K562 (cell line): ENCODE data around the gene SHF. TPM values are rescaled to one million over a fixed set of nuclear protein-coding genes. Genes with fewer than 3 reads are reported as not detected.

Source experiments
- CHAMP1 ChIP-seq: fragments of 450-650 bp; IDR thresholded peaks from 2 replicates; pipeline ENCODE4 v1.6.1; 2016; ENCODE audit warnings: mild to moderate bottlenecking
- DPF2 ChIP-seq: fragments of 450-650 bp; IDR thresholded peaks from 2 replicates; pipeline ENCODE4 v1.6.1; 2016
- ELK1 ChIP-seq: sonication (generic); formaldehyde crosslinking; IDR thresholded peaks from 2 replicates; pipeline ENCODE4 v1.8.1; 2022; ENCODE audit warnings: missing genetic modification reagents
- FOXP4 ChIP-seq: sonication (generic); formaldehyde crosslinking; IDR thresholded peaks from 2 replicates; pipeline ENCODE4 v1.8.0; 2022; ENCODE audit warnings: mild to moderate bottlenecking, missing genetic modification reagents, borderline replicate concordance
- HNRNPUL1 ChIP-seq: fragments of 200-400 bp; formaldehyde crosslinking; IDR thresholded peaks from 2 replicates; pipeline ENCODE4 v1.6.1; 2017; ENCODE audit warnings: low read length
- KLF16 ChIP-seq: IDR thresholded peaks from 2 replicates; pipeline ENCODE4 v1.6.1; 2016; ENCODE audit warnings: antibody characterized with exemption
- NCOA1 ChIP-seq: fragments of 450-650 bp; IDR thresholded peaks from 2 replicates; pipeline ENCODE4 v1.6.1; 2016; ENCODE audit warnings: low read depth
- NCOR1 ChIP-seq: fragments of 450-650 bp; IDR thresholded peaks from 2 replicates; pipeline ENCODE4 v1.6.1; 2016; ENCODE audit warnings: mild to moderate bottlenecking, moderate library complexity
- NFIX ChIP-seq: fragments of 250-450 bp; sonication (Bioruptor Pico); IDR thresholded peaks from 2 replicates; pipeline ENCODE4 v1.4.0; 2020; ENCODE audit warnings: low read depth, mild to moderate bottlenecking, moderate library complexity
- POLR2A ChIP-seq: fragments of 450-650 bp; conservative IDR thresholded peaks from 2 replicates; pipeline ENCODE4 v1.6.1; 2016
- RAD51 ChIP-seq: fragments of 450-650 bp; IDR thresholded peaks from 2 replicates; pipeline ENCODE4 v1.7.1; 2016; ENCODE audit warnings: low read depth, mild to moderate bottlenecking, borderline replicate concordance
- RCOR1 ChIP-seq, 2 experiments: IDR thresholded peaks; 2 replicates each; pipeline ENCODE4 v1.6.1; 2012; ENCODE audit warnings: low read depth in 2 of 2, low read length in 2 of 2, borderline replicate concordance in 1 of 2, improper control_type of control experiment in 1 of 2
- STAT5A ChIP-seq: IDR thresholded peaks from 2 replicates; pipeline ENCODE4 v1.6.1; 2012; ENCODE audit warnings: low read length, inconsistent platforms, borderline replicate concordance
- TAL1 ChIP-seq: fragments of 450-650 bp; IDR thresholded peaks from 2 replicates; pipeline ENCODE4 v1.6.1; 2016; ENCODE audit warnings: mild to moderate bottlenecking
- TEAD1 ChIP-seq, 2 experiments: fragments of 450-650 bp in 1 of 2; sonication (generic) in 1 of 2; formaldehyde crosslinking; IDR thresholded peaks; 2 replicates each; pipeline versions ENCODE4 v1.4.0 to v1.8.0; 2020 to 2022; ENCODE audit warnings: mild to moderate bottlenecking in 2 of 2, missing genetic modification reagents in 1 of 2
- TFE3 ChIP-seq: fragments of 450-650 bp; formaldehyde crosslinking; IDR thresholded peaks from 2 replicates; pipeline ENCODE4 v1.4.0; 2020; ENCODE audit warnings: mild to moderate bottlenecking, mixed read lengths
- THAP7 ChIP-seq: fragments of 250-450 bp; sonication (Bioruptor Pico); IDR thresholded peaks from 2 replicates; pipeline ENCODE4 v1.5.0; 2021
- TRIM24 ChIP-seq, 2 experiments: fragments of 450-650 bp; IDR thresholded peaks; 2 replicates each; pipeline ENCODE4 v1.6.1; 2016
- ZBTB8A ChIP-seq: fragments of 450-650 bp; IDR thresholded peaks from 2 replicates; pipeline ENCODE4 v1.6.1; 2018; ENCODE audit warnings: mild to moderate bottlenecking, moderate library complexity; ENCODE audit not compliant: partially characterized antibody
- ZNF140 ChIP-seq: fragments of 250-450 bp; sonication (Bioruptor Pico); IDR thresholded peaks from 2 replicates; pipeline ENCODE4 v1.8.0; 2021; ENCODE audit warnings: moderate library complexity, mild to moderate bottlenecking, inconsistent platforms
- ZNF282 ChIP-seq: sonication (generic); formaldehyde crosslinking; IDR thresholded peaks from 2 replicates; pipeline ENCODE4 v1.8.1; 2023; ENCODE audit warnings: missing genetic modification reagents
- ZNF511 ChIP-seq: sonication (generic); formaldehyde crosslinking; IDR thresholded peaks from 2 replicates; pipeline ENCODE4 v1.8.0; 2022; ENCODE audit warnings: mild to moderate bottlenecking, missing genetic modification reagents
- ZNF668 ChIP-seq: fragments of 250-450 bp; sonication (Bioruptor Pico); IDR thresholded peaks from 2 replicates; pipeline ENCODE4 v1.8.0; 2022; ENCODE audit warnings: mild to moderate bottlenecking, inconsistent platforms
- ZNF717 ChIP-seq: fragments of 250-450 bp; sonication (Bioruptor Pico); IDR thresholded peaks from 2 replicates; pipeline ENCODE4 v1.5.0; 2021
- polyA plus RNA-seq, 8 experiments: library from polyadenylated mRNA; depleted of rRNA in 4 of 8; stranded (reverse) in 5 of 8; unstranded in 3 of 8; fragments of >200 nt; fragmentation: Nextera tagmentation in 2 of 8; fragmentation: Illumina TruSeq in 1 of 8; extraction: Ambion mirVana in 2 of 8; extraction: Trizol in 1 of 8; gene quantifications; 2 replicates each; pipeline versions ENCODE4 v1.2.1 to v1.2.3, GENCODE V29; 2011 to 2014; ENCODE audit warnings: inconsistent platforms in 1 of 8, missing spikeins in 1 of 8
- total RNA-seq, 7 experiments: library from RNA; depleted of rRNA in 6 of 7; stranded (reverse); fragments of >200 nt in 6 of 7; fragmentation: Illumina TruSeq in 2 of 7; extraction: Trizol in 2 of 7; gene quantifications; 2 replicates each; pipeline versions ENCODE4 v1.2.1 to v1.2.3, GENCODE V29; 2011 to 2021; ENCODE audit warnings: low replicate concordance in 1 of 7

The SHF gene
- total and polyA plus RNA-seq, 9 of the 15 experiments (the other 6 are each of a cell fraction or from before 2014, with no cell fraction given): 0.51 to 2.2 (median 0.85) TPM; not detected in 2

GRCh38 chr15:45212493-45212892 is 24.7 kb upstream of the SHF start (continued):
- TF ChIP-seq NCOA1 (no peak), POLR2A (no peak), THAP7 (CRISPR knock-in tag) (no peak), TAL1 (peak; percentile 85), NFIX (no peak), ZNF668 (CRISPR knock-in tag) (no peak), FOXP4 (CRISPR knock-in tag) (no peak), ZBTB8A (no peak), TFE3 (CRISPR knock-in tag) (no peak), RAD51 (no peak), NCOR1 (peak; percentile 69), HNRNPUL1 (no peak), ELK1 (CRISPR knock-in tag) (no peak), ZNF717 (CRISPR knock-in tag) (no peak), CHAMP1 (no peak), STAT5A (peak; percentile 46; the same call in 1 of the 2 replicates), ZNF282 (CRISPR knock-in tag) (no peak), RCOR1 (IDR thresholded peaks at IDR 0.05; ENCODE audit: borderline replicate concordance in 1 of 2, low read depth in 2 of 2, low read length in 2 of 2) (peak in 1 of 2 experiments; percentile 67; a peak in 1 of 4 replicates), DPF2 (peak; percentile 50; the same call in 1 of the 2 replicates), TRIM24 (IDR thresholded peaks at IDR 0.05) (peak; percentile 29 to 66; a peak in 2 of 4 replicates), ZNF511 (CRISPR knock-in tag) (no peak), ZNF140 (CRISPR knock-in tag) (no peak), TEAD1 (CRISPR knock-in tag; IDR thresholded peaks at IDR 0.05) (no peak), KLF16 (peak; percentile 65; the same call in 1 of the 2 replicates)
